Ramos (cell line): ENCODE results near the gene ALG9.
"Not testable (repeated sequence)": the region's sequence is repeated elsewhere in the genome, so short reads cannot be mapped to it uniquely, and the experiment has no call there.

Experiments used
- in situ Hi-C: fragments of 300-500 bp; cut with MboI; formaldehyde crosslinking; loops from one replicate; pipeline ENCODE4 v1.14.3; 2022; ENCODE audit warnings: low sequenced_read_pairs; ENCODE audit not compliant: unreplicated experiment

The ALG9 gene

GRCh38 chr11:111870886-111871692 lies at the start of gene ALG9:
Gene ALG9 (minus strand): TSS chr11:111871581. CDS start chr11:111871482, 99 bp downstream.
- in situ Hi-C loops = no loop called here

DNA sequence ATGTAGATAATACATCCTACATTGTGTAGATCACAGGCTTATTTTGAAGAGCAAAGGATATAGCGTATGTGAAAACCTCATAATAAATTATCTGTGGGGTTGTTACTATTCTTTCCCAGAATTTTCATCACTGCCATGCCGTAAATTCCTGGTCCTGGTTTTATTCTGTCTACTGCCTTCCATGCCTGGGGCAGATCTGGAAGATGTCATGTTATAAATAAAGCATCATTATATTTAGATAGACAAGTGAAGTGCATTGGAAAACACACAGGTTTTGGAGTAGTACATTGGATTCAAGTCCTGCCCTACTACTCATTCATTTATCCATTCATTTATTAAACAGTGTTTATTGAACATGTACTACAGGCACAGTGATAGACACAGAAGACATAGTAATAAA lies 49.5 kb upstream of the ALG9 start:
- in situ Hi-C loops = no loop called here

DNA sequence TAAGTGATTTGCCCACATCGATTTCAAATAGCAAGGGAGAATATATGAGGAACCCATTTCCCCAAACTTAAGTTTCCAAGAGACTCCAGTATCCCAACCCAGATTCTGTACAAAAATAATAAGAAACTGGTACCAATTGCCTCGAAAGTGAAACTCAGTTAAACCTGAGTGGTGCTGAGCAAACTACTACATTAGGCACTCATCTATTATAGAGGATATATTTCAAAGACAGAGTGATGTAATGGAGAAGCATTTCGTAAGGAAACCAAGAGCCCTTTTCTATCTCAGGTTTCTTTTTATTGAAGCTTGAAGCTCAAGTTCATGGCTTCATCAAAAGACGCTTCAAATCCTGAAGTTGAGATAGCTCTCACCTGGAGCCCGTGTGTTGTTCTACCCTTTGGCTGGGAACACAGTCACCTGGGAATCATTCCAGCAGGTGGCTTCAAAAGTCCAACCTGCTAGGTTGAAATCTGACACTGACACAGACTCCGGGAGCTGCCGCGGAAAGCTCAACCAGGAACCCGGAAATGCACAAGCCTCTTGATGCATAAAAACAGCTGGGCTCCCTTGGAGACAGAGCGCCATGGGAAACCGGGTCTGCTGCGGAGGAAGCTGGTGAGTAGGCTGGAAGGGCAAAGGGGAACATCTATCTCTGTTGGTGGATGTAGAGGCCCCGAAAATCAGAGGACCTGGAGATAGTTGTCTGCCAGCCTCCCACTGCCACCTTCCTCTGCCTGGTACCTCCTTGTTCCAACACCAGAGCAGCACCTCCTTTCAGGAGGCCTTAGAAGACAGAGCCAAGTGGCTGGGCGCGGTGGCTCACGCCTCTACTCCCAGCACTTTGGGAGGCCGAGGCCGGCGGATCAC lies 47.2 kb upstream of the ALG9 start, which contains the start of gene C11orf52:
TSS of gene C11orf52 (plus strand) at position 524 of the 867 bp plus-strand sequence. CDS start at position 584, 60 bp downstream.
- in situ Hi-C loops = no loop called here

GRCh38 chr11:111917788-111918187 lies 46.4 kb upstream of the ALG9 start:
- in situ Hi-C loops = no loop called here

DNA sequence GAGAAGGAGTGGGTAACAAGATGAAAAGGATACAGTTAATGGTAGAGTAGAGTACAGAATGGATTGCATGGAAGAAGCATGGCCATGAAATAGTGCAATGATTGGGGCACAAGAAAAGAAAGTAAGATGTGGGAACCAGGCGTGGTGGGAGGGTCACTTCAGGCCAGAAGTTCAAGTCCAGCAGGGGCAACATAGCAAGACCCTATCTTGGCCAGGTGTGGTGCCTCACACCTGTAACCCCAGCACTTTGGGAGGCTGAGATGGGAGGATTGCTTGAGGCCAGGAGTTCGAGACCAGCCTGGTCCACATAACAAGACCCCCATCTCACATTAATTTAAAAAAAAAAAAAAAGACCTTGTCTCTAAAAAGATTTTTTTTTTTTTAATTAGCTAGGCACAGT lies 45.9 kb upstream of the ALG9 start:
- in situ Hi-C loops = no loop called here

DNA sequence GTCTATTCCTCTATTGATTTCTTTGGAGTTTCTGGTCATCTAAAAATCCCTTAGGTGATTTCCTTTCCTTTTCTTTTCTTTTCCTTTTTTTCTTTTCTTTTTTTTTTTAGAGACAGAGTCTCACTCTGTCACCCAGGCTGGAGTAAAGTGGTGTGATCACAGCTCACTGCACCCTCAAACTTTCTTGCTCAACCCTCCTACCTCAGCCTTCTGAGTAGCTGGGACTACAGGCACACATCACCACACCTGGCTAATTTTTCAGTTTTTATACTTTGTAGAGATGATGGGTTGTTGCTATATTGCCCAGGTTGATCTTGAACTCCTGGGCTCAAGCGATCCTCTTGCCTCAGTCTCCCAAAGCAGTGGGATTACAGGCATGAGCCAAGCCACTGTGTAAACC lies 45.4 kb upstream of the ALG9 start:
- in situ Hi-C loops = no loop called here

- in situ Hi-C loops = no loop called here
Observed at GRCh38 chr11:111913997-111914396, 42.6 kb upstream of the ALG9 start.

- in situ Hi-C loops = no loop called here
Observed at GRCh38 chr11:111913031-111913861, 41.9 kb upstream of the ALG9 start.

- in situ Hi-C loops = no loop called here
Observed at GRCh38 chr11:111912535-111912934, 41.2 kb upstream of the ALG9 start, which contains the start of gene HSPB2. Gene HSPB2 (plus strand): TSS chr11:111912734. CDS start chr11:111912830, 96 bp downstream.

- in situ Hi-C loops = no loop called here
Observed at GRCh38 chr11:111911563-111912401, 40.4 kb upstream of the ALG9 start, which contains the start of gene CRYAB. Gene CRYAB (minus strand): TSS chr11:111911770. CDS start chr11:111911724, 46 bp downstream.

DNA sequence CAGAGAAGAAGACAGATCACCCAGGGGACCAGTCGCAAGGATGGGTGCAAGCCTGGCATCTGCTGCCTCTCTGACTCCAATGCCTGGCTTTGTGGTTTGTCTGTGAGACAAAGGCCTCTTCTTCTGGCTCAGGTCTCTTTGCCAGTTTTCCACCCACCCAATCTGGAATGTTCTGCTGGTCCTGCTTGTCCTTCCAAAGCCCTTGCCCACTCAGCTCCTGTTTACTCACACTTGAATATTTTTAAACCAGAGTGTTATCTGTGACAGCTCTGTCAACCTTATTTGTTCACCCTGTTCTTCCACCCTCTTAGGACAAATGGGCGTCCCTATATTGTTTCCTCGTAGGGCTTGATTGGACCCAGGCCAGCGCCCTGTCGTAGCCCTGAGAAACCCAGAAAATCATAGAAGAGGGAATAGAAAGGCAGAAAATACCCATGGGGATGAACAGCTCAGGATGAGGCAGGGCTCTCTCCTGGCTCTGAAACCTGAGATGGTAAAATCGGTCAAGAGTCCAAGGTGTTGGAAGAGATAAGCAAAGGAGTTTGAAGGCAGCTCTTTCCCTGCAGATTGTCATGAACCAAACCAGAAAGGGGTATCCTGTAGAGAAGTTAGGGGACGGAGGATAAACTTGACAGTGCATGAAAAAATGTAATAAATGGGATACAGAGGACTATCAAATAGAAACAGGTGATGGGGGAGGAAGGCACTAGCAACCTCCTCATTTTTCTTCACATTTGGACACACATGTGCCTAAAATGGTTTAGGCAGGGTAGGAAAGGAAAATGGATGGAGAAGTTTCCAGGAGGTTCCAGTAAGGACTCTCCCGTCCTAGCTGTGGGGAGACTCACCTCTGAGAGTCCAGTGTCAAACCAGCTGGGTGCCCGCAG lies 39.5 kb upstream of the ALG9 start:
- in situ Hi-C loops = no loop called here

GRCh38 chr11:111909378-111909777 lies 38.0 kb upstream of the ALG9 start:
- in situ Hi-C loops = no loop called here

- in situ Hi-C loops = no loop called here
Observed at GRCh38 chr11:111908639-111909305, 37.4 kb upstream of the ALG9 start.

- in situ Hi-C loops = no loop called here
Observed at GRCh38 chr11:111906680-111907079, 35.3 kb upstream of the ALG9 start.

GRCh38 chr11:111905411-111905810 lies 34.0 kb upstream of the ALG9 start:
- in situ Hi-C loops = no loop called here

- in situ Hi-C loops = no loop called here
Observed at GRCh38 chr11:111886844-111887243, 15.5 kb upstream of the ALG9 start.

- in situ Hi-C loops = no loop called here
Observed at GRCh38 chr11:111886032-111886431, 14.7 kb upstream of the ALG9 start.

DNA sequence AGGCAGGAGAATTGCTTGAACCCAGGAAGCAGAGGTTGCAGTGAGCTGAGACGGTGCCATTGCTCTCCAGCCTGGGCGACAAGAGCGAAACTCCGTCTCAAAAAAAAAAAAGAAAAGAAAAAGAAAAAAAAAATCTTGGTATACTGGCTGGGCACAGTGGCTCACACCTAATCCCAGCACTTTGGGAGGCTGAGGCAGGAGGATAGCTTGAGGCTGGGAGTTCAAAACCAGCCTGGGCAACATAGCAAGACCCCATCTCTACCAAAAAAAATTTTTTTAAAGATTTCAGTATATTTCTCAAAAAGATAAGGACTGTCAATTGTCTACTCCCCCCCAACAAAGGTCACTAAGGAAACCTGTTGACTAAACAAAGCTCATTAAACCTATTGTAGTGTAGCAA lies 13.7 kb upstream of the ALG9 start:
- in situ Hi-C loops = not testable (repeated sequence)
